ENCODE data around the gene FKBP5. TPM values are rescaled to one million over a fixed set of nuclear protein-coding genes. Genes with fewer than 3 reads are reported as not detected.

Gene FKBP5
- total and polyA plus RNA-seq, 10 of the 15 experiments (the other 5 are each of a cell fraction or from before 2014, with no cell fraction given) = 29.0 to 123 (median 62.3) TPM

GRCh38 chr6:35719830-35720733 lies 31.4 kb upstream of the FKBP5 start (continued):
- TF ChIP-seq IRF5 (IDR thresholded peaks at IDR 0.05; ENCODE audit: borderline replicate concordance) (no peak), NFIC (IDR thresholded peaks at IDR 0.05; ENCODE audit: low read depth, low read length) (peak; percentile 82), PKNOX1 (IDR thresholded peaks at IDR 0.05) (peak; percentile 74), E2F4 (IDR thresholded peaks at IDR 0.05; ENCODE audit: low read depth, low read length) (no peak), STAT3 (IDR thresholded peaks at IDR 0.05; ENCODE audit: low read depth, low read length) (no peak), BCL11A (IDR thresholded peaks at IDR 0.05; ENCODE audit: low read depth, low read length) (peak; percentile 67), SMAD5 (IDR thresholded peaks at IDR 0.05; ENCODE audit: low read depth) (no peak), TBL1XR1 (IDR thresholded peaks at IDR 0.05; ENCODE audit: low read depth, low read length) (0 out of 2 replicates have a peak, but pooled peaks have one; percentile 36), PML (IDR thresholded peaks at IDR 0.05; ENCODE audit: low read length) (peak; percentile 43; the same call in 1 of the 2 replicates), LARP7 (IDR thresholded peaks at IDR 0.05) (peak; percentile 79; the same call in 1 of the 2 replicates), EZH2 (IDR thresholded peaks at IDR 0.05; ENCODE audit: borderline replicate concordance, control insufficient read depth, low read depth, low read length) (no peak), MYC (IDR thresholded peaks at IDR 0.05; ENCODE audit: insufficient read depth, insufficient read length, insufficient replicate concordance, low read length, severe bottlenecking) (no peak), SPI1 (IDR thresholded peaks at IDR 0.05; ENCODE audit: borderline replicate concordance, insufficient read depth, low read depth, low read length) (peak; percentile 99), GATAD2B (conservative IDR thresholded peaks at IDR 0.05; ENCODE audit: low read depth) (no peak; the same call in 1 of the 2 replicates), PAX5 (IDR thresholded peaks at IDR 0.05; ENCODE audit: borderline replicate concordance, low read depth, low read length) (peak; percentile 59; the same call in 1 of the 2 replicates)

Data from GM12878 (cell line).